Naive thymus-derived CD8-positive, alpha-beta T cell (primary cell): Measurements from ENCODE around the gene ATN1. TPM values are rescaled to one million over a fixed set of nuclear protein-coding genes. Genes with fewer than 3 reads are reported as not detected.

Experiments used
- ATAC-seq, 2 donors: fragments of 150-1000 bp; cut with Tn5 transposase in 1 of 2; sonication (Bioruptor Pico), chemical (Tn5 transposase) in 1 of 2; 1 replicate in 1 of 2; 2 replicates in 1 of 2; pipeline ENCODE4 v1.10.0; 2021; ENCODE audit warnings: mild to moderate bottlenecking in 2 of 2, moderate library complexity in 2 of 2
- POLR2A ChIA-PET: fragments of 350-600 bp; sonication (Branson Sonifier 250); formaldehyde crosslinking; loops from one replicate; lab custom pipeline; 2021; ENCODE audit warnings: antibody characterized with exemption; lab: Charles Lee
- DNase-seq, 10 donors: peaks; one replicate each; pipeline versions ENCODE4 v3.0.0 to v3.0.0-alpha.2; 2020 to 2022
- H3K27ac Mint-ChIP-seq, 10 donors: one replicate each; pipeline ENCODE4 v1.8.0; 2020 to 2022; ENCODE audit warnings: mild to moderate bottlenecking in 10 of 10, mixed read lengths in 10 of 10, moderate library complexity in 4 of 10, inconsistent platforms in 1 of 10
- H3K27me3 Mint-ChIP-seq, 5 donors: one replicate each; pipeline ENCODE4 v1.8.0; 2021 to 2022; ENCODE audit warnings: mixed read lengths in 5 of 5
- H3K36me3 Mint-ChIP-seq, 3 donors: one replicate each; pipeline ENCODE4 v1.8.0; 2020 to 2022; ENCODE audit warnings: mixed read lengths in 3 of 3, mild to moderate bottlenecking in 2 of 3, inconsistent platforms in 1 of 3
- H3K4me1 Mint-ChIP-seq, 4 donors: one replicate each; pipeline ENCODE4 v1.8.0; 2021 to 2022; ENCODE audit warnings: mixed read lengths in 4 of 4
- H3K4me3 Mint-ChIP-seq, 10 donors: one replicate each; pipeline ENCODE4 v1.8.0; 2020 to 2022; ENCODE audit warnings: mild to moderate bottlenecking in 10 of 10, mixed read lengths in 10 of 10, moderate library complexity in 6 of 10, inconsistent platforms in 1 of 10
- H3K9me3 Mint-ChIP-seq, 9 donors: one replicate each; pipeline ENCODE4 v1.8.0; 2020 to 2022; ENCODE audit warnings: mixed read lengths in 9 of 9, mild to moderate bottlenecking in 3 of 9, inconsistent platforms in 1 of 9, moderate library complexity in 1 of 9
- polyA plus RNA-seq, 3 donors: library from polyadenylated mRNA; unstranded; fragments of 300-500 nt; fragmentation: Illumina TruSeq; gene quantifications; one replicate each; pipeline ENCODE4 v1.2.3, GENCODE V29; 2021
- total RNA-seq, 8 experiments: library from RNA in 2 of 8; stranded (reverse) in 2 of 8; gene quantifications; one replicate each; pipeline ENCODE4 v1.2.3 and lab custom pipeline; 2021 to 2026

Gene ATN1
- total and polyA plus RNA-seq, 5 experiments from 2014 or later = 0.35 to 30.3 (median 1.4) TPM

DNA sequence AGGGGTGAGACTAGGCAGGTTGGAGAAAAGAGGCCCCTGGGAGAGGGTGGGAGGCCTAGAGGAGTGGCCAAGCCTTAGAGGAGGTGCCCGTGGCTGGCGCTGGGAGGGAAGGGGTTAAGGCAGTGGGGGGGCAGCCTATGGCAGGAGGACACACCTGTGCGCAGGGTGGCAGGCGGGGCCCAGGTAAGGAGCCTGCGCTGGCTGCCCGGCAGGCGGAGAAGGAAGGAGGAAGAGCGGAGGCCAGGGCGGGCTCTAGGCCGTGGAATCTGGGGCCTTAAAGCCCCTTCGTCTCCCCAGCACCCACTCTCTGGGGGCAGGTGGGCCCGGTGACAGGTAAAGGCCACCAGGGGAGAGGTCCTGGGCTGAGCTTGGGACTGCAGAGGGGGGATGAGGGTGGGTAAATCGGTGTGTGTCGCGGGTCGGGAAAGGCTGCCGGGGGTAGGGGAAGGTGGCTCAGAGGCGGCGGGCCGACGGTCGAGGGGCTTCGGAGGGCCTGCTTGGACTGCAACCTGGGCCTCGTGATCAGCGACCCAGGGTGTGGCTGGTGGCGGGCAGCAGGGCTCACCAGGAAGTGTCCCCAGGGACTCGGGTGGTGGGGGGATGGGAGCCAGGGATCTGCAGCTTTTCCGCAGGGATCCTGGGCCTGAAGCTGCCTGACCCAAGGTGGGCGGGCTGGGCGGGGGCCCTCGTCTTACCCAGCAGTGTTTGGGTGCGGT is 35.4 kb downstream of the ATN1 start:
- POLR2A ChIA-PET = interaction anchor here (0.8 to 13.5 kb wide), 9 partner anchors 8 to 111 kb away, joined by 3 to 1315 read pairs (median 20); partner anchors contain the start of genes C12orf57, ENO2, PTPN6 and RNU7-1
- ATAC-seq (no peak), DNase-seq (peak in 1 of 10 donors; percentile 60)
- no peaks in the 10 kb centered on the region for H3K9me3 Mint-ChIP-seq
- peak overlapping the region in 7 of 10 donors; percentile 37 to 99 (median 71) for H3K27ac Mint-ChIP-seq
- H3K27me3 Mint-ChIP-seq = no peaks in the 10 kb centered on the region
- H3K36me3 Mint-ChIP-seq = peaks cover 0 to 50% (median 24%) of the 10 kb centered on the region in 3 donors
- H3K4me1 Mint-ChIP-seq = peaks cover 36 to 66% (median 65%) of the 10 kb centered on the region in 4 donors
- no peak overlapping the region for H3K4me3 Mint-ChIP-seq

GRCh38 chr12:6963791-6964413 is 36.1 kb downstream of the ATN1 start:
- no peak for DNase-seq
- peaks cover 32 to 66% (median 62%) of the 10 kb centered on the region in 4 donors for H3K4me1 Mint-ChIP-seq
- POLR2A ChIA-PET = interaction anchor here (0.8 to 13.5 kb wide), 8 partner anchors 8 to 111 kb away, joined by 3 to 1315 read pairs (median 5); partner anchors contain the start of genes C12orf57, ENO2, LPCAT3 and PTPN6

GRCh38 chr12:6964605-6965025 is 36.9 kb downstream of the ATN1 start:
- peak overlapping the region; percentile 79 to 95 (median 90) for H3K27ac Mint-ChIP-seq
- peak overlapping the region in 2 of 10 donors; percentile 15 to 26 for H3K4me3 Mint-ChIP-seq
- peaks cover 31 to 66% (median 62%) of the 10 kb centered on the region in 4 donors for H3K4me1 Mint-ChIP-seq
- H3K9me3 Mint-ChIP-seq = no peaks in the 10 kb centered on the region
- H3K36me3 Mint-ChIP-seq = peaks cover 0 to 47% (median 12%) of the 10 kb centered on the region in 3 donors
- POLR2A ChIA-PET = interaction anchor here (0.9 to 13.5 kb wide), 8 partner anchors 9 to 112 kb away, joined by 3 to 1315 read pairs (median 5); partner anchors contain the start of genes C12orf57, ENO2, LPCAT3 and PTPN6
- peak in 1 of 2 donors; percentile 1 for ATAC-seq
- H3K27me3 Mint-ChIP-seq = no peaks in the 10 kb centered on the region
- DNase-seq = no peak

More at GRCh38 chr12:6963791-6964413, 36.1 kb downstream of the ATN1 start:
- Mint-ChIP-seq H3K36me3 (peaks cover 0 to 48% (median 17%) of the 10 kb centered on the region in 3 donors), H3K4me3 (no peak overlapping the region), H3K9me3 (no peaks in the 10 kb centered on the region), H3K27ac (peak overlapping the region; percentile 22 to 90 (median 78)), H3K27me3 (no peaks in the 10 kb centered on the region)
- no peak for ATAC-seq

- H3K4me3 Mint-ChIP-seq = peak overlapping the region in 4 of 10 donors; percentile 15 to 48 (median 30)
- H3K9me3 Mint-ChIP-seq = no peaks in the 10 kb centered on the region
- POLR2A ChIA-PET = interaction anchor here (0.9 to 13.5 kb wide), 9 partner anchors 10 to 112 kb away, joined by 3 to 1315 read pairs (median 5); partner anchors contain the start of genes C12orf57, ENO2, LPCAT3 and PTPN6
- peak overlapping the region; percentile 79 to 95 (median 90) for H3K27ac Mint-ChIP-seq
- peak; percentile 77 to 93 (median 86) for DNase-seq
- peak; percentile 46 to 61 for ATAC-seq
- no peaks in the 10 kb centered on the region for H3K27me3 Mint-ChIP-seq
- peaks cover 0 to 47% (median 12%) of the 10 kb centered on the region in 3 donors for H3K36me3 Mint-ChIP-seq
- H3K4me1 Mint-ChIP-seq = peaks cover 31 to 64% (median 62%) of the 10 kb centered on the region in 4 donors
Observed at GRCh38 chr12:6965026-6965661, 37.4 kb downstream of the ATN1 start.

- Mint-ChIP-seq H3K36me3 (peaks cover 0 to 42% (median 12%) of the 10 kb centered on the region in 3 donors), H3K9me3 (no peaks in the 10 kb centered on the region), H3K27ac (peak overlapping the region in 9 of 10 donors; percentile 49 to 92 (median 90)), H3K4me1 (peaks cover 29 to 63% (median 59%) of the 10 kb centered on the region in 4 donors), H3K27me3 (no peaks in the 10 kb centered on the region), H3K4me3 (peak overlapping the region in 1 of 10 donors; percentile 19)
- no peak for DNase-seq
- POLR2A ChIA-PET = interaction anchor here (1.2 to 13.5 kb wide), 4 partner anchors 12 to 97 kb away, joined by 3 to 1315 read pairs (median 12); partner anchors contain the start of genes C12orf57, PTPN6 and RNU7-1
- no peak for ATAC-seq
Observed at GRCh38 chr12:6965714-6966113, 38.0 kb downstream of the ATN1 start.

DNA sequence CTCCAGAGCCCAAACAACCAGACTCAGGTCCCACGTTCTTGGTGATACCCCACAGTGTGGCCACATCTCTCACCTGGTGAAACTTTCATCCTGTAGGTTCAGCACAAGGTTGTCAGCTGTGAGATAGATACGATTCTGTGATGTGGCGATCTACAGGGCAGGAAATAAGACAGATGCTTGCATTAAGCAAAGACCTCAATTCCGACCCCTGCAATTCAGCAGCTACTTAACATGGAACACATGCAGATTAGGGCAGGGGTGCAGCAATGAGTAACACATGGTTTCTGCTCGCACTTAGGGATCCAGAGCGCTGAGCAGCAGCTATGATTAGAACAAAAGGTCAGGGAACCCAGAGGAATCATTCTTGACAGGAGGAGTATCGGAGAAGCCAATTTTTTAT is 38.6 kb downstream of the ATN1 start:
- Mint-ChIP-seq H3K27me3 (no peaks in the 10 kb centered on the region), H3K4me1 (peaks cover 26 to 60% (median 57%) of the 10 kb centered on the region in 4 donors), H3K36me3 (peaks cover 0 to 39% (median 12%) of the 10 kb centered on the region in 3 donors), H3K27ac (peak overlapping the region in 4 of 10 donors; percentile 31 to 89 (median 54)), H3K9me3 (no peaks in the 10 kb centered on the region), H3K4me3 (peak overlapping the region in 3 of 10 donors; percentile 11 to 57 (median 50))
- ATAC-seq (no peak), DNase-seq (no peak)
- POLR2A ChIA-PET = interaction anchor here (1.0 to 13.5 kb wide), 5 partner anchors 12 to 114 kb away, joined by 3 to 1315 read pairs (median 4); partner anchors contain the start of genes C12orf57, PTPN6, RNU7-1 and USP5

GRCh38 chr12:6967651-6968100 is 39.9 kb downstream of the ATN1 start:
- DNase-seq = no peak
- POLR2A ChIA-PET = interaction anchor here (1.6 to 4.3 kb wide), 6 partner anchors 9 to 95 kb away, joined by 7 to 156 read pairs (median 13); partner anchors contain the start of genes C12orf57, PTPN6, RNU7-1 and SPSB2
- H3K27me3 Mint-ChIP-seq = no peaks in the 10 kb centered on the region
- no peaks in the 10 kb centered on the region for H3K9me3 Mint-ChIP-seq
- peaks cover 23 to 61% (median 57%) of the 10 kb centered on the region in 4 donors for H3K4me1 Mint-ChIP-seq
- H3K27ac Mint-ChIP-seq = peak overlapping the region in 1 of 10 donors; percentile 20
- no peak for ATAC-seq
- peak overlapping the region in 1 of 10 donors; percentile 66 for H3K4me3 Mint-ChIP-seq
- peaks cover 0 to 42% (median 12%) of the 10 kb centered on the region in 3 donors for H3K36me3 Mint-ChIP-seq

- DNase-seq = no peak
- no peaks in the 10 kb centered on the region for H3K9me3 Mint-ChIP-seq
- H3K27me3 Mint-ChIP-seq = no peaks in the 10 kb centered on the region
- H3K4me1 Mint-ChIP-seq = peaks cover 24 to 65% (median 58%) of the 10 kb centered on the region in 4 donors
- H3K27ac Mint-ChIP-seq = peak overlapping the region in 8 of 10 donors; percentile 25 to 100 (median 93)
- H3K4me3 Mint-ChIP-seq = peak overlapping the region in 7 of 10 donors; percentile 95 to 100 (median 100)
- H3K36me3 Mint-ChIP-seq = peaks cover 0 to 43% (median 12%) of the 10 kb centered on the region in 3 donors
- no peak for ATAC-seq
- POLR2A ChIA-PET = interaction anchor here (0.6 to 4.3 kb wide), 11 partner anchors 7 to 101 kb away, joined by 4 to 156 read pairs (median 8); partner anchors contain the start of genes C12orf57, ENO2, PTPN6 and RNU7-1
Observed at GRCh38 chr12:6968426-6968825, 40.7 kb downstream of the ATN1 start.

DNA sequence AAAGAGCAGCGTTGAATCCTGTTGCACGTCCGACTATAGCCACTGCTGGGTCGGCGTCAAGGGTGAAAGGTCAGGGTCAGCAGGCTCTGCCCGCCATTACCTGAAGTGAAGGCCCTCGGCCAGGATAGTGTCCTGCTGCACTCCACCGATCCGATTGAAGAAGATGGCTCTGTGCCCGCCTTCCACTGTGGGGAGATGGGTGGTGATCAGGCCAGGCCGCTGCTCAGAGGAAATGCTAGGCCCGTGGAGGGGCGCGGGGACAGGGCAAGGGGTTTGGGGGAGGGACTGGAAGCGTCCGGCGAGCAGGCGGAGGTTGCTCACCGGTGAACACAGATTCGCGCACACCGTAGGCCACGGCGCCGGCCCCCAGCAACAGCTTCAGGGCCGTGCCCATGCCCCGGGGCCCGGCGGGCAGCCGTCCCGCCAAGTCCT is 42.4 kb downstream of the ATN1 start:
- no peaks in the 10 kb centered on the region for H3K27me3 Mint-ChIP-seq
- H3K9me3 Mint-ChIP-seq = no peaks in the 10 kb centered on the region
- peaks cover 0 to 58% (median 11%) of the 10 kb centered on the region in 3 donors for H3K36me3 Mint-ChIP-seq
- peak overlapping the region; percentile 95 to 100 (median 100) for H3K4me3 Mint-ChIP-seq
- ATAC-seq (peak in 1 of 2 donors; percentile 1), DNase-seq (no peak)
- peak overlapping the region; percentile 63 to 100 (median 100) for H3K27ac Mint-ChIP-seq
- H3K4me1 Mint-ChIP-seq = peaks cover 25 to 56% (median 53%) of the 10 kb centered on the region in 4 donors
- POLR2A ChIA-PET = interaction anchor here (0.6 to 4.3 kb wide), 9 partner anchors 9 to 281 kb away, joined by 3 to 156 read pairs (median 4); partner anchors contain the start of genes C12orf57, CDCA3, LPCAT3 and RNU7-1

DNA sequence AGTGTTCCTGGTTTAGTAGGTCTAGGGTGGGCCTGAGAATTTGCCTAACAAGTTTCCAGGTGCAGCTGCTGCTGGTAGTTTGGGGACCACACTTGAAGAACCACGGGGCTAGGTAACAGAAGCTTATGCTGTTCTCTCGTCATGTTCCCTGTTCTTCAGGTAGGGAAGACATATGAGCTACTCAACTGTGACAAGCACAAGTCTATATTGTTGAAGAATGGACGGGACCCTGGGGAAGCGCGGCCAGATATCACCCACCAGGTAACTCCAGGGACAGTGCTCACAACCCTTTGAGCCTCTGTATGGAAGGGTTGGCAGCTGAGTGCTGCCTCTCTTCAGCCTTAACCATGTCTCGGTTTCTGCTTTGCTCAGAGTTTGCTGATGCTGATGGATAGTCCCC is 46.4 kb downstream of the ATN1 start:
- Mint-ChIP-seq H3K36me3 (peaks cover 0 to 58% (median 5%) of the 10 kb centered on the region in 3 donors), H3K9me3 (no peaks in the 10 kb centered on the region), H3K4me1 (peaks cover 13 to 46% (median 38%) of the 10 kb centered on the region in 4 donors), H3K27me3 (no peaks in the 10 kb centered on the region), H3K27ac (peak overlapping the region in 2 of 10 donors; percentile 22 to 72), H3K4me3 (peak overlapping the region in 1 of 10 donors; percentile 48)
- no peak for DNase-seq
- no peak for ATAC-seq
- POLR2A ChIA-PET = interaction anchor here (1.7 to 2.0 kb wide), 2 partner anchors 22 to 30 kb away, joined by 5 to 9 read pairs; partner anchors contain the start of genes C12orf57, PTPN6 and RNU7-1
